GM10266 (cell line): Measurements from ENCODE around the gene OLIG3.
A peak's percentile ranks its signal among the peaks of the same experiment; 100 is the strongest.

ENCODE experiments used
- DNase-seq: peaks from one replicate; pipeline ENCODE4 v3.0.0; 2012; ENCODE audit errors: extremely low spot score
- TF ChIP-seq, protein P1 (sequence below): IDR thresholded peaks from 2 replicates; pipeline ENCODE4 v1.5.1; 2012; ENCODE audit warnings: mild to moderate bottlenecking, low read depth; ENCODE audit not compliant: control insufficient read depth, insufficient read depth; ENCODE audit errors: missing control alignments

Gene OLIG3

DNA sequence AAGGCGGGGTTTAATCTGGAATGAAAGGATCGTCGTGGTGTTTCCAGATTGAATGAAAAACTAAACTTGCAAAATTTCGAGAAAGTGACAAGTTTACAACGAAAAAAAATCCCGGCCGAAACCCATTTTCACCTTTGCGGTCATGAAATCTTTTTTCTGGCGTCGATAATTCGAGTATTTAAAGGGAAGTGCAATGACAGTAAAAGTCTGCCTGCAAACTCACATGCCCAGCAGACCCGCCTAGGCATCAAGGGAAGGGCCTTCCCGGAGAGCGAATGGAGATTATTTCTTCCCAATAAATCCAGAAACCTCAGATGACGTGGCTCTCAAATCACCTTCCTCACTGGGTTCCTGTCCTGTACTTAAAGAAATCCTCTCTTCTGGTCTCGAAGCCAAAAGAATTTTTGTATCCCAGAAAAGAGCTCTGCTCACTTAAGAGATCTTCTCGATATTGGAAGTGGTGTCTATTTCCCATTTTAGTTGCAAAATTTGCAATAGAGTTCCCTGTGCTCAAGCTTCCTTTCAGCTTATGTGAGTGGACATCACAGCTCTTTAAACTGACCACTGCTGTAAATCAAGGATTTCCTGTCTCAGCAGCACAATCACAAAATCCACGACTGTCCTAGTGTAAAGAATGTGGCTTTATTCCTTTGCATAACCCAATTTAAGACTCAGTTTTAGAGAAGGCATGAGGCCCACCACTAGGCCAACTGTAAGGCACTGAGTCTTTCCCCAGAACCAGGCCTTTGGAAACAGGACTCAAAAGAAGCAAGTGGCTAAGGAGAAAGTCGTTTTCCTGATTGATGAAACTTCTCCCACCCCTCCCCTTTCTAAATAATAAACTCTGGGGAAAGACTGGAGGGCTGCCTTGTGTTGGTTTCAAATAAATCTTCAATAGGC, 3.9 kb downstream of the OLIG3 start:
- TF ChIP-seq, protein P1, sequence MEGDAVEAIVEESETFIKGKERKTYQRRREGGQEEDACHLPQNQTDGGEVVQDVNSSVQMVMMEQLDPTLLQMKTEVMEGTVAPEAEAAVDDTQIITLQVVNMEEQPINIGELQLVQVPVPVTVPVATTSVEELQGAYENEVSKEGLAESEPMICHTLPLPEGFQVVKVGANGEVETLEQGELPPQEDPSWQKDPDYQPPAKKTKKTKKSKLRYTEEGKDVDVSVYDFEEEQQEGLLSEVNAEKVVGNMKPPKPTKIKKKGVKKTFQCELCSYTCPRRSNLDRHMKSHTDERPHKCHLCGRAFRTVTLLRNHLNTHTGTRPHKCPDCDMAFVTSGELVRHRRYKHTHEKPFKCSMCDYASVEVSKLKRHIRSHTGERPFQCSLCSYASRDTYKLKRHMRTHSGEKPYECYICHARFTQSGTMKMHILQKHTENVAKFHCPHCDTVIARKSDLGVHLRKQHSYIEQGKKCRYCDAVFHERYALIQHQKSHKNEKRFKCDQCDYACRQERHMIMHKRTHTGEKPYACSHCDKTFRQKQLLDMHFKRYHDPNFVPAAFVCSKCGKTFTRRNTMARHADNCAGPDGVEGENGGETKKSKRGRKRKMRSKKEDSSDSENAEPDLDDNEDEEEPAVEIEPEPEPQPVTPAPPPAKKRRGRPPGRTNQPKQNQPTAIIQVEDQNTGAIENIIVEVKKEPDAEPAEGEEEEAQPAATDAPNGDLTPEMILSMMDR = no peak
- DNase-seq = no peak

DNA sequence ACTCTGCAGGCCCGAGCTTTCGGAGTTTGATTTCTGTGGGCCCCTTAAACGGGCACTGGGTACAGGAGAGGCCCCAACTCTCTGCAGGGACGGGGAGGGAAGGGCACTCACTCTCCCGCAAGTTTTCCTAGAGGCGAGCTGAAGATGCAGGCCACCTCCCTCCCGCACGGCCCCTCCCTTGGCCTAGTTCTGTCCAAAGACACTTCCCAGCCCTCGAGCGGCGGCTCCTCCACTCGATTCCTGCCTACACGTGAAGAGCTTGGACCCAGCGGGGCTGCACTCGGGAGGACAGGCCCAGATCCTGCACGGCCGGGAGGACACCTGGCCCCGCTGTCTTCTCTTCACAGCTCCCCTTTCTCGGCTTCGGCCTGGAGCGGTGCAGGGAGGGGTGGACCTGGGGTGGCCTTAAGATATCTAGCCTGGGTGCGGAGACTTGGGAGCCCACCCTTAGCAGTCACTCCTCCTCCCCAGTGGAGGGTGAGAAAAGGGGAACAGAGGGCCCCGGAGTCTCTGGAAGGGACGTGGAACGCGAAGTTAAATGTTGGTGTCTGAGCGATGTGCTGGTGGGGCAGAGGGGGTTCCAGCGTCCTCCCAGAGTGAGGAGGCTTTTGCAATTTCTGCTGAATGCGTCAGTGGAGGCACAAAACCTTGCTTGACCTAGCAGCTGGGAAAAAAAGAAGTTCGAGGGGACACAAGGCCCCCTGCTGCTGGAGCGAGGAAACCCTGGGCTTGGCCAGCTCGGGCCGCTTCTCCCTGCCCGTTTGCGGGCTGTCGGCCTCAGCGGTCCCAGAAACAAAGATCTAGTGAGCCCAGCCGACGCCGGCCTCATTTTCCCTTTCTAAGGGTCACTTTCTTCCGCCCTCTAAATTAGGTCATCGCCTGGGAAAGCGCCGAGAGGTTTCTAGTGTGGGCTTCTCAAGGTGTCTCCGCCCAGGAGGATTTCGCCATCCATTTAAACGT, 4.9 kb downstream of the OLIG3 start:
- TF ChIP-seq, protein P1 = no peak
- DNase-seq = peak; percentile 36

DNA sequence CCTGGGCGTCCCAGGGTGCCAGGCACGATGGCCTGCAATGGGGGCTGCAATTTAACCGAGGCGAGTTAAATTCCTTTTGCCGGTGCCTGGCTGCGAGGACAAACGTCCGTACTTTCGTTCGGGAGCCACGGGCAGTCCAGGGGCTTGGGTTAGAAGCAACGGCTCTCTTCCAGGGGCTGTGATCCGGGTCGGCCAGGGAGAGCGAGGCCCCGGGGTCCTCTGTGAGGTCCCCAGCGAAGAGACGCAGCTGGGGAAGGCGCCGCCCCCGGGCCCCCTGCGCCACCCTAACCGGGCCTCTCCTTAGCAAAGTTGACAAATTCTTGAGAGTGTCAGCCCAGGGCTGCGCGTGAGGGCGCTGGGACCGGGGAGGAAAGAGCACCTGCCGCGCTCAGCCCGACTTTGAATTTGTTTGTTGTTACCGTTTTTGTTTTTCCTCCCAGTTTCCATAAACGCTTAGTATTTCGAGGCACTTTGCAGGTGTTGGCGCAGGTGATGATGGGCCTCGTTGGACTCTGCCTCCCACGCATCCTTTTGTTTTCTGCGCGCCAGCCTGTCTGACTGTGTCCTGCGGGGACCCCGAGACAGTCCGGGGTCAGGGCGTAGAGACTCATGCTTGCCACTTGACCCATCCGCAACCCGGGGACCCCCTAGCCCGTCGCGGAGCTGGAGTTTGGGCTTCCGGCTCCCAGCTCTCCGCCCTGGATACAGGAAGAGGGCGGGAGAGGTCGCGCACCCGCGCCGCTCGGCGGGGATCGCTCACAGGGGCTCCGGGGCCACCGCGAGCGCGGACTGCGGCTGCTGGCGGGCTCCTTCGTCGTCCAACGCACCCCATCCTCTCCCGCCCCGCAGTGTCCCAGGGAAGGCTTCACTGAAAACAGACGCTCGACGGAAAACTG, 5.8 kb downstream of the OLIG3 start:
- peak; percentile 35 for DNase-seq
- TF ChIP-seq, protein P1 = no peak

DNA sequence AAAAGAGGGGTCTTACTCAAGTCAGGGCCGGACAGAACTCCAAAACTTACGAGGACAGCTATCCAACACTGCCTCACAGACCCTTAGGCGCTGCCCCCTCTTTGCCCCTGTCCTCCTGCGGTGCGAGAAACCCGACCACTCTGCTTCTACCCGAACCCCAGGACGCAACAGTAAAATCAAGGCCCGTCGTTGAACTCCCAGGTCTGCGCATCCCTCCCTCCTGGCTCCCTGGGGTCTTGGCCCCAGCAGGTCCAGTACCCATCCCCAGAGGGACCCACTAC, 6.4 kb downstream of the OLIG3 start:
- peak; percentile 26 for DNase-seq
- TF ChIP-seq, protein P1 = no peak

DNA sequence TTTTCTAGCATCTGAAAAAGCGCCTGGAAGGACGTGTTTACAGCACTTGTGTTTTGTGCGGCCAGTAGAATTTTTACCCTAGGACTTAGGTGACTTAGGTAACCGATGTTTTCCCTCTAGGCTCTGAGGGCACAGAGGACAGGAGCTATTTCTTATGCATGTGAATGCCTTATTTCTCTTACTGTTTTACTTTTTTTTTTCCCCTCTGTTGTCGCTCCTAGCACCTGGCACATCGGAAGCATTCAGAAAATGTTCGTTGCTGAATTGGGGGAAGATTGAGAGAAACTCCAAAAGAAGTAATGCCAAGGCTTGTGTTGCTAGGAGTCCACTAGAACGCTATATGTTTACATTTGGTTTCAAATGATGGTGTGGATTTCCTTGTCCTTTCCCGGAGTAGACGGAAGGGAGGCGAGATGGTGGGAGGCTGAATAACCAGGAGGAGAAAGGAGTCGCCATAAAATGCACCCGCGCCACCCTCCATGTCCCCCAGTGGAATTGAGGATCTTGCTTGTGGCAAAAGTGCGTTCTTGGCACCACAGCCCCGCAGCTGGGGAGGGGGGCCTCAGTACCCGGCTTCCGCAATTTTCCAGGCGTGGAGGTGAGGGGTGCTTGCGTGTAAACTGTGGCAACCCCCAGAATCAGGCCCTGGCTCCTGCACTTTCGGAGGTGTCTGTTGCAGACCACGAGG, 6.9 kb downstream of the OLIG3 start:
- peak; percentile 17 for DNase-seq

DNA sequence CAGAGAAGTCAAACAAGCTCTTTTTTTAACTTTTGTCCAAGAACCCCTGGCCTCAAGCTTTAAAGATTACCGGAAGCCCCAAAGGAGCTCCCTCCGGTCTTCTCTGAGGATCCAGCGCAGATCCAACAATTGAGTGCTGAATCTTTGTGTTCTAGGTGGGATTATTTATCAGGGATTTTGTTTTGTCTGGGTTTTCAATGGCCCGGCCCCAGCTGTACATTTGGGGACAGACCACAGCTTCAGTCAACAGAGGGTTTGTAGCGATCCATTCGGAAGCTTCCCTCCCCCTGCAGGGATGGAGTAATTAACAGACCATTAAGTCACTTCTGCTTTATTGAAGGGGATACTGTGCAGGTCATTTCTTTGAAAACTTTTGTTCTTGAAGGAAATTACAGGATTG, 7.8 kb downstream of the OLIG3 start:
- TF ChIP-seq, protein P1 = no peak
- DNase-seq = no peak

More for the DNA sequence above, 6.9 kb downstream of the OLIG3 start:
- TF ChIP-seq, protein P1 = no peak
